ENCODE measurements around the gene NPY5R.

DNA sequence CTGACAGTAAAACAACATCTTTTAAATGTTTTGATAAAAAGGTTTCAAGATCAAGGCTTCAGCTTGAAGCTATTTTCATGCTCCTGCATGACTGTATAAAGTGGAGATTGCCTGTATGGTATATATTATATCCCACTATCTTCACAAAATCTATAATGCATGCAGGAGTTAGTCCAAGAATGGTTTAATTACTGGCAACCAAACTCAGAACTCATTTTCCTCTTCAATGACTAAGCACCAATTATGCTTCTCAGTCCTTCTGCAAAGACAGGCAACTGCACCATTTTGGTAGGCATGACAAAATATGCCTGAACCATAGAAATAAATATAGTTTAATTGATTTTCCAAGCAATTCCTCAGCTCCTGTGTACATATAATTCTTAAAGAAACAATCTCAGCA lies 54.5 kb downstream of the NPY5R start:
- no peak for TF ChIP-seq ZNF654 (tag by site-specific recombination; IDR thresholded peaks at IDR 0.05; ENCODE audit: low read depth)
- no peak for TF ChIP-seq ZFHX2 (tag by site-specific recombination; conservative IDR thresholded peaks at IDR 0.05)
- no peak for TF ChIP-seq ZNF2 (tag by site-specific recombination; IDR thresholded peaks at IDR 0.05)
- no peak for TF ChIP-seq ZNF707 (tag by site-specific recombination; IDR thresholded peaks at IDR 0.05)
- TF ChIP-seq, protein P1, sequence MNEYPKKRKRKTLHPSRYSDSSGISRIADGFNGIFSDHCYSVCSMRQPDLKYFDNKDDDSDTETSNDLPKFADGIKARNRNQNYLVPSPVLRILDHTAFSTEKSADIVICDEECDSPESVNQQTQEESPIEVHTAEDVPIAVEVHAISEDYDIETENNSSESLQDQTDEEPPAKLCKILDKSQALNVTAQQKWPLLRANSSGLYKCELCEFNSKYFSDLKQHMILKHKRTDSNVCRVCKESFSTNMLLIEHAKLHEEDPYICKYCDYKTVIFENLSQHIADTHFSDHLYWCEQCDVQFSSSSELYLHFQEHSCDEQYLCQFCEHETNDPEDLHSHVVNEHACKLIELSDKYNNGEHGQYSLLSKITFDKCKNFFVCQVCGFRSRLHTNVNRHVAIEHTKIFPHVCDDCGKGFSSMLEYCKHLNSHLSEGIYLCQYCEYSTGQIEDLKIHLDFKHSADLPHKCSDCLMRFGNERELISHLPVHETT (tag by site-specific recombination; IDR thresholded peaks at IDR 0.05), result no peak
- TF ChIP-seq, protein P2, sequence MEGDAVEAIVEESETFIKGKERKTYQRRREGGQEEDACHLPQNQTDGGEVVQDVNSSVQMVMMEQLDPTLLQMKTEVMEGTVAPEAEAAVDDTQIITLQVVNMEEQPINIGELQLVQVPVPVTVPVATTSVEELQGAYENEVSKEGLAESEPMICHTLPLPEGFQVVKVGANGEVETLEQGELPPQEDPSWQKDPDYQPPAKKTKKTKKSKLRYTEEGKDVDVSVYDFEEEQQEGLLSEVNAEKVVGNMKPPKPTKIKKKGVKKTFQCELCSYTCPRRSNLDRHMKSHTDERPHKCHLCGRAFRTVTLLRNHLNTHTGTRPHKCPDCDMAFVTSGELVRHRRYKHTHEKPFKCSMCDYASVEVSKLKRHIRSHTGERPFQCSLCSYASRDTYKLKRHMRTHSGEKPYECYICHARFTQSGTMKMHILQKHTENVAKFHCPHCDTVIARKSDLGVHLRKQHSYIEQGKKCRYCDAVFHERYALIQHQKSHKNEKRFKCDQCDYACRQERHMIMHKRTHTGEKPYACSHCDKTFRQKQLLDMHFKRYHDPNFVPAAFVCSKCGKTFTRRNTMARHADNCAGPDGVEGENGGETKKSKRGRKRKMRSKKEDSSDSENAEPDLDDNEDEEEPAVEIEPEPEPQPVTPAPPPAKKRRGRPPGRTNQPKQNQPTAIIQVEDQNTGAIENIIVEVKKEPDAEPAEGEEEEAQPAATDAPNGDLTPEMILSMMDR (tag by site-specific recombination; IDR thresholded peaks at IDR 0.05), result no peak
- no peak for TF ChIP-seq YY1 (tag by site-specific recombination; IDR thresholded peaks at IDR 0.05)

Data from HEK293 (cell line).